ENCODE data around the gene HMGB3. TPM values are rescaled to one million over a fixed set of nuclear protein-coding genes. Genes with fewer than 3 reads are reported as not detected.

The HMGB3 gene
- total RNA-seq, 1 experiment from 2014 or later = 251 TPM

DNA sequence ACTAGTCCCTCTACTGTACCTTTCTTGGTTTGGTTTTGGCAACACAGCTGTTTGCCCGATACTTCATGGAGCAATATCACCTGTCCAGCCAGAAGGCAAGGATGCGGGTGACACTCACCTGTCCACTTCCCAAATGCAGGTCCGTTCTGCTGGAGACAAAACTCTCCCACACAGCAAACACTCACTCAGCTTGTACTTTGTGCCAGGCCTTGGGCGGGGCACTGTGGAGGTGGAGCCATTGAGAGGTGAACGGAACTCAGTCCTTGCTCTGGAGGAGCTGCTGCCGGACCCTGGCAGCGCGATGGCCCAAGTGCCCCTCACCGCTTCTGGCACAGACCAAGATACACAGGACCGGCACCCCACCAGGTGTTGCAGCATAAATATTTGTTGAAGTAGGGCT, 15.3 kb upstream of the HMGB3 start:
- 0 out of 2 replicates have a peak, but pooled peaks have one; percentile 26 for ATAC-seq
- in situ Hi-C loops (cut with HindIII; ENCODE audit: low pct_unique_long_range_greater_than_20kb, low sequenced_read_pairs) (no loop called here), intact Hi-C loops (cut with micrococcal nuclease; ENCODE audit: unreplicated experiment) (no loop called here)
- BruUV-seq (replicated peaks) = no TSS peak
- TF ChIP-seq TCF7L2 (IDR thresholded peaks at IDR 0.05; ENCODE audit: low read depth, low read length) = no peak
- no peak for DNase-seq (ENCODE audit: low read depth, low spot score)
- ChIA-PET CTCF (no interaction called here), POLR2A (no interaction called here)
- H3K4me3 ChIP-seq (ENCODE audit: low read depth in 2 of 2, low read length in 2 of 2) = no peak overlapping the region
- no peaks in the 10 kb centered on the region for H3K27me3 ChIP-seq (ENCODE audit: control insufficient read depth, insufficient read depth, low read length)
- H3K27ac ChIP-seq (ENCODE audit: low read length) = no peak overlapping the region
- peaks cover 6% of the 10 kb centered on the region for H3K4me1 ChIP-seq (ENCODE audit: control insufficient read depth, insufficient read depth, low read length)
- no peaks in the 10 kb centered on the region for H3K36me3 ChIP-seq (ENCODE audit: control insufficient read depth, insufficient read depth, low read length)
- no peaks in the 10 kb centered on the region for H3K9me3 ChIP-seq (ENCODE audit: control insufficient read depth, insufficient read depth, low read depth, low read length)

DNA sequence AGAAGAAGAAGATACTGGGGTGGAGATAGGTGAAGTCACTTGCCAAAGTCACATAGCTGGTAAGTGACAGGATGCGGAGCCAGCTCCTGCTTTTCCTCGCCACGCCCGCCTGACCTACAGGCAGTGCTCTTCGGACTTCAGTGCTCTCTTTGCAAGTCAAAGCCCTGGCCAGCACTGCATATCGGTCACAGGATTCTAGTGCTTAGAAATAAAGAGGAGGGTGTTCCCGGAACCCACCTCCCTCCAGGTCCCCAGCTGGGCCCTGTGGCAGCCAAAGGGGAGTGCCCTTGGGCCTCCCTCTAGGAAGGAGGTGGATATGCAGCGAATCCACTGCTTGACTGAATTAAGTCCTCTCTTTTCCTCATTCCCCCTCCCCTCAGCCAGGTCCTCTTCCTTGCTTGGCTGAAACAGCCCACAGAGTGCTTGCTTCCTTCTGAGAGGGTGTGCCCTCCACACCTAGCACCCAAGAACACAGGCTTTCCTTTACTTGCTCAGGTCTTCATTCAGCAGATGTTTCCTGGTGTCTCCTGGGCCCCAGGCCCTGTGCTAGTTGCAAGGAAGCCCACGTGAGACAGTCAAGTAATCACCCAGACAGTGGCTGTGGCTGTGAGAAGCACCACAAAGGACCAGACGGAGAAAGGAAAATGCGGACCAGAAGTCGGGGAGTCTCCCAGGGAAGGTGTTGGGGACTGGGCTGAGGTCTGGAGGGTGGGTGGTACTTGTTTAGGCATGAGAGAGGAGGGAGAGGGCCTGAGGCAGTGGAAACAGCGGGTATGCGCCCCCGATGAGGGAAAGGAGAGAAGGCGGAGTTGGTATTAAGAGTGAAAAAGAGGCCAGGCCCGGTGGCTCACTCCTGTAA, 14.0 kb upstream of the HMGB3 start:
- ChIA-PET POLR2A (no interaction called here), CTCF (no interaction called here)
- no peak for TF ChIP-seq TCF7L2 (IDR thresholded peaks at IDR 0.05; ENCODE audit: low read depth, low read length)
- TF ChIP-seq, protein P1, sequence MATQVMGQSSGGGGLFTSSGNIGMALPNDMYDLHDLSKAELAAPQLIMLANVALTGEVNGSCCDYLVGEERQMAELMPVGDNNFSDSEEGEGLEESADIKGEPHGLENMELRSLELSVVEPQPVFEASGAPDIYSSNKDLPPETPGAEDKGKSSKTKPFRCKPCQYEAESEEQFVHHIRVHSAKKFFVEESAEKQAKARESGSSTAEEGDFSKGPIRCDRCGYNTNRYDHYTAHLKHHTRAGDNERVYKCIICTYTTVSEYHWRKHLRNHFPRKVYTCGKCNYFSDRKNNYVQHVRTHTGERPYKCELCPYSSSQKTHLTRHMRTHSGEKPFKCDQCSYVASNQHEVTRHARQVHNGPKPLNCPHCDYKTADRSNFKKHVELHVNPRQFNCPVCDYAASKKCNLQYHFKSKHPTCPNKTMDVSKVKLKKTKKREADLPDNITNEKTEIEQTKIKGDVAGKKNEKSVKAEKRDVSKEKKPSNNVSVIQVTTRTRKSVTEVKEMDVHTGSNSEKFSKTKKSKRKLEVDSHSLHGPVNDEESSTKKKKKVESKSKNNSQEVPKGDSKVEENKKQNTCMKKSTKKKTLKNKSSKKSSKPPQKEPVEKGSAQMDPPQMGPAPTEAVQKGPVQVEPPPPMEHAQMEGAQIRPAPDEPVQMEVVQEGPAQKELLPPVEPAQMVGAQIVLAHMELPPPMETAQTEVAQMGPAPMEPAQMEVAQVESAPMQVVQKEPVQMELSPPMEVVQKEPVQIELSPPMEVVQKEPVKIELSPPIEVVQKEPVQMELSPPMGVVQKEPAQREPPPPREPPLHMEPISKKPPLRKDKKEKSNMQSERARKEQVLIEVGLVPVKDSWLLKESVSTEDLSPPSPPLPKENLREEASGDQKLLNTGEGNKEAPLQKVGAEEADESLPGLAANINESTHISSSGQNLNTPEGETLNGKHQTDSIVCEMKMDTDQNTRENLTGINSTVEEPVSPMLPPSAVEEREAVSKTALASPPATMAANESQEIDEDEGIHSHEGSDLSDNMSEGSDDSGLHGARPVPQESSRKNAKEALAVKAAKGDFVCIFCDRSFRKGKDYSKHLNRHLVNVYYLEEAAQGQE (IDR thresholded peaks at IDR 0.05; ENCODE audit: insufficient read depth in 1 of 2, low read depth in 2 of 2, low read length in 1 of 2) = no peak
- TF ChIP-seq, protein P2, sequence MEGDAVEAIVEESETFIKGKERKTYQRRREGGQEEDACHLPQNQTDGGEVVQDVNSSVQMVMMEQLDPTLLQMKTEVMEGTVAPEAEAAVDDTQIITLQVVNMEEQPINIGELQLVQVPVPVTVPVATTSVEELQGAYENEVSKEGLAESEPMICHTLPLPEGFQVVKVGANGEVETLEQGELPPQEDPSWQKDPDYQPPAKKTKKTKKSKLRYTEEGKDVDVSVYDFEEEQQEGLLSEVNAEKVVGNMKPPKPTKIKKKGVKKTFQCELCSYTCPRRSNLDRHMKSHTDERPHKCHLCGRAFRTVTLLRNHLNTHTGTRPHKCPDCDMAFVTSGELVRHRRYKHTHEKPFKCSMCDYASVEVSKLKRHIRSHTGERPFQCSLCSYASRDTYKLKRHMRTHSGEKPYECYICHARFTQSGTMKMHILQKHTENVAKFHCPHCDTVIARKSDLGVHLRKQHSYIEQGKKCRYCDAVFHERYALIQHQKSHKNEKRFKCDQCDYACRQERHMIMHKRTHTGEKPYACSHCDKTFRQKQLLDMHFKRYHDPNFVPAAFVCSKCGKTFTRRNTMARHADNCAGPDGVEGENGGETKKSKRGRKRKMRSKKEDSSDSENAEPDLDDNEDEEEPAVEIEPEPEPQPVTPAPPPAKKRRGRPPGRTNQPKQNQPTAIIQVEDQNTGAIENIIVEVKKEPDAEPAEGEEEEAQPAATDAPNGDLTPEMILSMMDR (IDR thresholded peaks at IDR 0.05) = no peak
- TF ChIP-seq POLR2AphosphoS5 (IDR thresholded peaks at IDR 0.05; ENCODE audit: low read depth, low read length) = no peak
- no peak for TF ChIP-seq SIN3A (IDR thresholded peaks at IDR 0.05; ENCODE audit: borderline replicate concordance, insufficient read depth, low read depth, low read length)
- no peak overlapping the region for H3K27ac ChIP-seq (ENCODE audit: low read length)
- ATAC-seq = no peak
- no peaks in the 10 kb centered on the region for H3K9me3 ChIP-seq (ENCODE audit: control insufficient read depth, insufficient read depth, low read depth, low read length)
- no peaks in the 10 kb centered on the region for H3K36me3 ChIP-seq (ENCODE audit: control insufficient read depth, insufficient read depth, low read length)
- intact Hi-C loops (cut with micrococcal nuclease; ENCODE audit: unreplicated experiment) = no loop called here
- no TSS peak for BruUV-seq (replicated peaks)
- no peaks in the 10 kb centered on the region for H3K27me3 ChIP-seq (ENCODE audit: control insufficient read depth, insufficient read depth, low read length)
- in situ Hi-C loops (cut with HindIII; ENCODE audit: low pct_unique_long_range_greater_than_20kb, low sequenced_read_pairs) = no loop called here
- H3K4me3 ChIP-seq (ENCODE audit: low read depth in 2 of 2, low read length in 2 of 2) = no peak overlapping the region
- no peak for DNase-seq (ENCODE audit: low read depth, low spot score)
- H3K4me1 ChIP-seq (ENCODE audit: control insufficient read depth, insufficient read depth, low read length) = peaks cover 6% of the 10 kb centered on the region

DNA sequence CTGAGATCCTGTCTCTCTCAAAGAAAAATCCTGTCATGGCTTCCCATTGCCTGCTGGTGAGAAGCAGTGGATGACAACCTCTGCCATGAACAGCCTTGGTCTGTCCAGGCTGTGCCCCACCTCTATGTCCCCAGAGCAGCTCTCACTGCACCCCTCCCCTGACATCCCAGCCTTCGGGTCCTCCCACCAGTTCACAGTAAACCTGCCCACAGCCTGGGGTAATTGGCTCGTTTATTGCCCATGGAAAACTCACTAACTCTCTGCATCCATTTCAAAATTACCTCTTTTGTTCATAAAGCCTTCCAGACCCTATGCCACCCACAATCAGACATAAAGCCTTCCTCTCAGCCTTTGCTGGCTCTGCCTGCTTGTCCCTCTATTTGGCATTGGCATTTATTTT, 10.7 kb upstream of the HMGB3 start:
- no peak overlapping the region for H3K4me3 ChIP-seq (ENCODE audit: low read depth in 2 of 2, low read length in 2 of 2)
- TF ChIP-seq POLR2AphosphoS5 (IDR thresholded peaks at IDR 0.05; ENCODE audit: low read depth, low read length) (no peak), TCF7L2 (IDR thresholded peaks at IDR 0.05; ENCODE audit: low read depth, low read length) (no peak), SIN3A (IDR thresholded peaks at IDR 0.05; ENCODE audit: borderline replicate concordance, insufficient read depth, low read depth, low read length) (no peak)
- TF ChIP-seq, protein P1 (IDR thresholded peaks at IDR 0.05; ENCODE audit: insufficient read depth in 1 of 2, low read depth in 2 of 2, low read length in 1 of 2) = no peak
- TF ChIP-seq, protein P2 (IDR thresholded peaks at IDR 0.05) = no peak
- DNase-seq (ENCODE audit: low read depth, low spot score) = no peak
- BruUV-seq (replicated peaks) = no TSS peak
- in situ Hi-C loops (cut with HindIII; ENCODE audit: low pct_unique_long_range_greater_than_20kb, low sequenced_read_pairs) (no loop called here), intact Hi-C loops (cut with micrococcal nuclease; ENCODE audit: unreplicated experiment) (no loop called here)
- no peak for ATAC-seq
- ChIA-PET POLR2A (no interaction called here), CTCF (no interaction called here)
- H3K4me1 ChIP-seq (ENCODE audit: control insufficient read depth, insufficient read depth, low read length) = no peaks in the 10 kb centered on the region
- no peaks in the 10 kb centered on the region for H3K9me3 ChIP-seq (ENCODE audit: control insufficient read depth, insufficient read depth, low read depth, low read length)
- no peaks in the 10 kb centered on the region for H3K27me3 ChIP-seq (ENCODE audit: control insufficient read depth, insufficient read depth, low read length)
- H3K27ac ChIP-seq (ENCODE audit: low read length) = no peak overlapping the region
- no peaks in the 10 kb centered on the region for H3K36me3 ChIP-seq (ENCODE audit: control insufficient read depth, insufficient read depth, low read length)
